Thyroid gland (tissue), 4 donors: ENCODE results near the gene MTCH2. TPM values are rescaled to one million over a fixed set of nuclear protein-coding genes. Genes with fewer than 3 reads are reported as not detected.

ENCODE experiments used
- DNase-seq, 2 donors: peaks; one replicate each; pipeline ENCODE4 v3.0.0-alpha.2; 2019
- H3K27ac ChIP-seq, 3 donors: fragments of 200-600 bp; sonication (generic); 1 replicate in 2 of 3; 2 replicates in 1 of 3; pipeline ENCODE4 v1.5.1; 2016 to 2019; ENCODE audit warnings: mild to moderate bottlenecking in 1 of 3, moderate library complexity in 1 of 3
- H3K27me3 ChIP-seq: fragments of 200-600 bp; sonication (generic); one replicate; pipeline ENCODE4 v1.5.1; 2019
- H3K36me3 ChIP-seq, 2 donors: fragments of 200-600 bp; sonication (generic); one replicate each; pipeline ENCODE4 v1.5.1; 2016 to 2019
- H3K4me1 ChIP-seq, 2 donors: fragments of 200-600 bp; sonication (generic); one replicate each; pipeline ENCODE4 v1.5.1; 2017 to 2019
- H3K4me3 ChIP-seq, 3 donors: fragments of 200-600 bp; sonication (generic); replicated peaks in 1 of 3; 1 replicate in 2 of 3; 2 replicates in 1 of 3; pipeline ENCODE4 v1.5.1; 2016; ENCODE audit warnings: mild to moderate bottlenecking in 1 of 3
- H3K9me3 ChIP-seq: fragments of 200-600 bp; sonication (generic); one replicate; pipeline ENCODE4 v1.5.1; 2017
- CTCF ChIP-seq, 6 experiments: fragments of 200-600 bp in 3 of 6; fragments of 450-650 bp in 3 of 6; sonication (generic) in 3 of 6; IDR thresholded peaks; one replicate each; pipeline ENCODE4 v1.5.1; 2016 to 2019; ENCODE audit warnings: antibody characterized with exemption in 6 of 6, mild to moderate bottlenecking in 2 of 6, inconsistent platforms in 1 of 6, moderate library complexity in 1 of 6
- POLR2A ChIP-seq, 2 donors: fragments of 450-650 bp; IDR thresholded peaks; one replicate each; pipeline ENCODE4 v1.6.1; 2017; ENCODE audit warnings: antibody characterized with exemption in 2 of 2, mild to moderate bottlenecking in 2 of 2, moderate library complexity in 1 of 2
- WGBS, 2 donors: methylation state at CpG; one replicate each; pipeline ENCODE4 v1.1.5; 2017; 5-methylcytosine and 5-hydroxymethylcytosine counted together
- intact Hi-C: fragments of 100-400 bp; cut with DNase I; formaldehyde crosslinking; loops from one replicate; pipeline ENCODE4 v1.15.1; 2023
- total RNA-seq, 4 donors: library from RNA; depleted of rRNA; stranded (reverse); fragments of >200 nt; gene quantifications; one replicate each; pipeline ENCODE4 v1.2.3, GENCODE V29; 2016

The MTCH2 gene
- total RNA-seq, 4 donors from 2014 or later: 70.3 to 126 (median 82.2) TPM

- H3K27me3 ChIP-seq: no peaks in the 10 kb centered on the region
- intact Hi-C loops: no loop called here
- H3K27ac ChIP-seq: no peak overlapping the region
- no peaks in the 10 kb centered on the region for H3K36me3 ChIP-seq
- TF ChIP-seq POLR2A (IDR thresholded peaks at IDR 0.05): no peak
- no peak for TF ChIP-seq CTCF (IDR thresholded peaks at IDR 0.05)
- no peak for DNase-seq
- no peak overlapping the region for H3K4me3 ChIP-seq
- 92 to 100% methylated on average over 1 of the region's 1 CpG for WGBS, 2 donors
- no peaks in the 10 kb centered on the region for H3K9me3 ChIP-seq
- H3K4me1 ChIP-seq: no peaks in the 10 kb centered on the region
Measured at GRCh38 chr11:47686151-47686550, 43.8 kb upstream of the MTCH2 start.

- H3K27ac ChIP-seq: no peak overlapping the region
- 81 to 87% methylated on average over 2 of the region's 2 CpGs for WGBS, 2 donors
- TF ChIP-seq POLR2A (IDR thresholded peaks at IDR 0.05) (no peak), CTCF (IDR thresholded peaks at IDR 0.05) (no peak)
- H3K4me3 ChIP-seq: no peak overlapping the region
- no peaks in the 10 kb centered on the region for H3K27me3 ChIP-seq
- no peak for DNase-seq
- no peaks in the 10 kb centered on the region for H3K9me3 ChIP-seq
- intact Hi-C loops: no loop called here
- H3K4me1 ChIP-seq: no peaks in the 10 kb centered on the region
- H3K36me3 ChIP-seq: no peaks in the 10 kb centered on the region
Measured at GRCh38 chr11:47675851-47676250, 33.5 kb upstream of the MTCH2 start.

GRCh38 chr11:47672283-47672730, 29.9 kb upstream of the MTCH2 start:
- 95 to 97% methylated on average over 5 of the region's 5 CpGs for WGBS, 2 donors
- H3K27me3 ChIP-seq: no peaks in the 10 kb centered on the region
- intact Hi-C loops: no loop called here
- H3K4me1 ChIP-seq: no peaks in the 10 kb centered on the region
- no peak overlapping the region for H3K27ac ChIP-seq
- H3K4me3 ChIP-seq: no peak overlapping the region
- no peak for DNase-seq
- TF ChIP-seq CTCF (IDR thresholded peaks at IDR 0.05): no peak
- TF ChIP-seq POLR2A (IDR thresholded peaks at IDR 0.05): no peak
- H3K36me3 ChIP-seq: no peaks in the 10 kb centered on the region
- no peaks in the 10 kb centered on the region for H3K9me3 ChIP-seq

GRCh38 chr11:47669856-47670255, 27.5 kb upstream of the MTCH2 start:
- Histone ChIP-seq H3K9me3 (no peaks in the 10 kb centered on the region), H3K27me3 (no peaks in the 10 kb centered on the region), H3K27ac (no peak overlapping the region), H3K36me3 (no peaks in the 10 kb centered on the region), H3K4me3 (no peak overlapping the region), H3K4me1 (no peaks in the 10 kb centered on the region)
- intact Hi-C loops: no loop called here
- DNase-seq: no peak
- no peak for TF ChIP-seq CTCF (IDR thresholded peaks at IDR 0.05)
- no peak for TF ChIP-seq POLR2A (IDR thresholded peaks at IDR 0.05)
- WGBS, 2 donors: 93 to 98% methylated on average over 6 of the region's 6 CpGs

GRCh38 chr11:47668665-47669064, 26.3 kb upstream of the MTCH2 start:
- TF ChIP-seq POLR2A (IDR thresholded peaks at IDR 0.05) (no peak), CTCF (IDR thresholded peaks at IDR 0.05) (no peak)
- no peaks in the 10 kb centered on the region for H3K4me1 ChIP-seq
- no peaks in the 10 kb centered on the region for H3K27me3 ChIP-seq
- no peaks in the 10 kb centered on the region for H3K36me3 ChIP-seq
- intact Hi-C loops: no loop called here
- no peaks in the 10 kb centered on the region for H3K9me3 ChIP-seq
- H3K27ac ChIP-seq: no peak overlapping the region
- no peak overlapping the region for H3K4me3 ChIP-seq
- DNase-seq: no peak
